Calu3 (cell line): ENCODE data around the gene GPR17. TPM values are rescaled to one million over a fixed set of nuclear protein-coding genes. Genes with fewer than 3 reads are reported as not detected.

Experiments used
- BruUV-seq: library from RNA; stranded (reverse); fragments of 400-500 nt; replicated peaks from 2 replicates; lab custom pipeline; 2021; lab: Mats Ljungman, UMichigan
- CTCF ChIA-PET: fragments of 300-600 bp; sonication (Branson Sonifier 250); formaldehyde crosslinking; loops from one replicate; lab custom pipeline; 2022; ENCODE audit warnings: antibody characterized with exemption; lab: Charles Lee
- DNase-seq: peaks from one replicate; pipeline ENCODE4 v3.0.0; 2022
- H3K27ac Mint-ChIP-seq: one replicate; pipeline ENCODE4 v1.8.0; 2022; ENCODE audit warnings: mixed read lengths; ENCODE audit not compliant: unreplicated experiment
- H3K27me3 Mint-ChIP-seq: one replicate; pipeline ENCODE4 v1.8.0; 2022; ENCODE audit warnings: mixed read lengths; ENCODE audit not compliant: unreplicated experiment
- H3K36me3 Mint-ChIP-seq: one replicate; pipeline ENCODE4 v1.8.0; 2022; ENCODE audit warnings: mild to moderate bottlenecking, moderate library complexity, mixed read lengths; ENCODE audit not compliant: insufficient read depth, unreplicated experiment
- H3K4me1 Mint-ChIP-seq: one replicate; pipeline ENCODE4 v1.8.0; 2022; ENCODE audit warnings: mild to moderate bottlenecking, low read depth, mixed read lengths; ENCODE audit not compliant: unreplicated experiment
- H3K4me3 Mint-ChIP-seq: one replicate; pipeline ENCODE4 v1.8.0; 2022; ENCODE audit warnings: mild to moderate bottlenecking, low read depth, moderate library complexity, mixed read lengths; ENCODE audit not compliant: unreplicated experiment
- H3K9me3 Mint-ChIP-seq: one replicate; pipeline ENCODE4 v1.8.0; 2022; ENCODE audit warnings: low read depth, mixed read lengths; ENCODE audit not compliant: unreplicated experiment
- intact Hi-C: fragments of 100-400 bp; cut with micrococcal nuclease; formaldehyde crosslinking; loops from one replicate; pipeline ENCODE4 v1.10.0; 2022; ENCODE audit not compliant: unreplicated experiment
- total RNA-seq: library from RNA; stranded (reverse); gene quantifications from 2 replicates; pipeline ENCODE4 v1.2.3, GENCODE V29; 2022
- TF ChIP-seq, protein P1 (sequence below): fragments of 200-600 bp; IDR thresholded peaks from one replicate; pipeline ENCODE4 v1.8.0; 2022; ENCODE audit warnings: antibody characterized with exemption; ENCODE audit not compliant: unreplicated experiment

GPR17 gene
- total RNA-seq, 1 experiment from 2014 or later: not detected

DNA sequence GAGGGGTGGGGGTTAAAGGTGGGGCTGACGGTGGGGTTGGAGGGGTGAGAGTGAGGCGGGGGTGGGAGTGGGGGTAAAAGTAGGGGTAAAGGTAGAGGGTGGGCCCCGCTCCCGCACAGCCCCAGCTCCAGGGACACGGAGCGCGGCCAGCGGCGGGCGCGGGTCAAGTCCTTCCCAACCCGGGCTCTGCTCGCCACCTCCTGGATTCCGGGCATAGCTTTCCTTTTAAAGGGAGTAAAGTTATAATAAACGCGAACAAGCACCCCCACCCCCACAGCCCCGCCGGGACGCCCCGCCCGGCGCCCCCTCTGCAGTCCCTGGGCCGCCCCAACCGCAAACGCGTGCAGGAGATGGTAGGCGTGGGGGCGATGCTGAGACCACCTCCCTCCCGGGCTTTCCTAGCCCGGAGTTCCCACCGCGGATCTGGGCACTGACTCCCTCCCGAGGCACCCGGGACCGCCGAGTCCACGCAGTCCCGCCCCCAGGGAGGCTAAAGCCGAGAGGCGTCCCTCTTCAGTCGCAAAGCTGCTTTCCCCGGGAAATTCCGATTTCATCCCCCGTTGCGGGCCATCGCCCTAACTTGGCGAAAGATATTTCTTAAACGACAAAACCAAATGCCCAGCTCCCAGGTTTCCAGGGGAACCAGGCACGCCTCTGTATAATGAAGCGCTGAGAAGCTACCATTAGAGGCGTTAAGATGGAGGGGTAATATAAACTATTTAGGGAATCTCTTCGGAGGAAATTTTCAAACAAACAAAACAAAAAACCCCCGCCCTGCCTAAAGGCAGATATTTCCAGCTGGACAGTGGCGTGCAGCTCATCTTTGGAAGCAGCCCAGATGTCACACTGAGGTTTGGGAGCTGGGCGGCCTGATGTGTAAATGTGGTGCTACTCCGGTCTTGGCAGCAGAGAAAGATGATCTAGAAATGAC is 29.6 kb downstream of the GPR17 start, which contains the start of gene LIMS2:
Gene LIMS2, minus strand, starts transcription at position 200 of the 931 bp plus-strand sequence. CDS start 506 bp downstream, outside the sequence.
- Mint-ChIP-seq H3K27me3 (peaks cover 86% of the 10 kb centered on the region), H3K9me3 (no peaks in the 10 kb centered on the region), H3K4me1 (no peaks in the 10 kb centered on the region), H3K36me3 (no peaks in the 10 kb centered on the region), H3K4me3 (peak within 1 kb of the TSS; percentile 65), H3K27ac (no peak within 1 kb of the TSS)
- peak; percentile 34 for DNase-seq
- BruUV-seq: no TSS peak
- TF ChIP-seq, protein P1, sequence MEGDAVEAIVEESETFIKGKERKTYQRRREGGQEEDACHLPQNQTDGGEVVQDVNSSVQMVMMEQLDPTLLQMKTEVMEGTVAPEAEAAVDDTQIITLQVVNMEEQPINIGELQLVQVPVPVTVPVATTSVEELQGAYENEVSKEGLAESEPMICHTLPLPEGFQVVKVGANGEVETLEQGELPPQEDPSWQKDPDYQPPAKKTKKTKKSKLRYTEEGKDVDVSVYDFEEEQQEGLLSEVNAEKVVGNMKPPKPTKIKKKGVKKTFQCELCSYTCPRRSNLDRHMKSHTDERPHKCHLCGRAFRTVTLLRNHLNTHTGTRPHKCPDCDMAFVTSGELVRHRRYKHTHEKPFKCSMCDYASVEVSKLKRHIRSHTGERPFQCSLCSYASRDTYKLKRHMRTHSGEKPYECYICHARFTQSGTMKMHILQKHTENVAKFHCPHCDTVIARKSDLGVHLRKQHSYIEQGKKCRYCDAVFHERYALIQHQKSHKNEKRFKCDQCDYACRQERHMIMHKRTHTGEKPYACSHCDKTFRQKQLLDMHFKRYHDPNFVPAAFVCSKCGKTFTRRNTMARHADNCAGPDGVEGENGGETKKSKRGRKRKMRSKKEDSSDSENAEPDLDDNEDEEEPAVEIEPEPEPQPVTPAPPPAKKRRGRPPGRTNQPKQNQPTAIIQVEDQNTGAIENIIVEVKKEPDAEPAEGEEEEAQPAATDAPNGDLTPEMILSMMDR: no peak
- CTCF ChIA-PET: interaction anchor here (0.7 to 1.6 kb wide), 2 partner anchors 20 to 36 kb away, joined by 3 to 4 read pairs; no protein-coding TSS in a partner anchor
- intact Hi-C loops: no loop called here

DNA sequence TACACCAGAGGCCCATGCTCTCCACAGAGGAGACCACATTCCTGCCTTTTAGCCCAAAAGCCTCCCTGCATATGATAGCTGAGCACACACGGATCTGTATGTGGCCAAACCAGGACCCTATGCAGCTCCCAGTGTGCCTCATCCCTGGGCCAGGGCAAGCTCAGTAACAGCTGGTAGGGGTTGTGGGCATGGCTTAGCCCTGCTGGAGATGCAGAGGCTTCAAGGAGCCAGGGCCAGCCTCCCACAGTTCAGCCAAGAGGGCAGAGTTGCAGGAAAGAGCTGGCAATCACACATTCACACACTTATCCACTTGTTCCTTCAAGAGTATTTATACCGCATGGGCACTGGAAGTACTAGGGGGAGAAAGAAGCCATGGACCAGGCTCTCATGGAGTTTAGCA is 31.0 kb downstream of the GPR17 start:
- no peak overlapping the region for H3K27ac Mint-ChIP-seq
- no peak overlapping the region for H3K4me3 Mint-ChIP-seq
- CTCF ChIA-PET: interaction anchor here (0.6 kb wide), 1 partner anchor 13 kb away, joined by 8 read pairs; no protein-coding TSS in a partner anchor
- no TSS peak for BruUV-seq
- intact Hi-C loops: no loop called here
- no peaks in the 10 kb centered on the region for H3K9me3 Mint-ChIP-seq
- TF ChIP-seq, protein P1: no peak
- peaks cover 86% of the 10 kb centered on the region for H3K27me3 Mint-ChIP-seq
- DNase-seq: no peak
- no peaks in the 10 kb centered on the region for H3K36me3 Mint-ChIP-seq
- H3K4me1 Mint-ChIP-seq: no peaks in the 10 kb centered on the region

DNA sequence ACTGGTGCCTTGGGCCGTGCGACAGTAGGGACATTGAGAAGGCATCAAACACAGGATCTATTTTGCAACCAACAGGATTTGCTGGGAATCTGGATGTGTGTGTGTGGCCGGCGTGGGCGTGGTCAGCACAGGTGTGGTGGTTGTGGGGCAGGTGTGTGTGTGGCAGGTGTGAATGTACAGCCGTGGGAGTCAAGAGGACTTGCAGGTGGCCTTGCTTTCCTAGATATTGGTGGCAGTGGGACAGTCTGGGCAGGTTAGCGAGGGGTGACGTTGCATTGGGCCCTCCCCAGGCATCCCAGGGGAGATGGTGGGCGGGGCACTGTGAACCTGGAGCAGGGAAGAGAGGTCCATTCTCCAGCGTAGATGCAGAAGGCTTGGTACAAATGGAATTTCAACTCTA is 32.6 kb downstream of the GPR17 start:
- H3K4me1 Mint-ChIP-seq: no peaks in the 10 kb centered on the region
- no peaks in the 10 kb centered on the region for H3K9me3 Mint-ChIP-seq
- no peak for DNase-seq
- H3K27ac Mint-ChIP-seq: no peak overlapping the region
- TF ChIP-seq, protein P1: no peak
- CTCF ChIA-PET: no interaction called here
- no peaks in the 10 kb centered on the region for H3K36me3 Mint-ChIP-seq
- intact Hi-C loops: no loop called here
- peaks cover 77% of the 10 kb centered on the region for H3K27me3 Mint-ChIP-seq
- no TSS peak for BruUV-seq
- H3K4me3 Mint-ChIP-seq: no peak overlapping the region

DNA sequence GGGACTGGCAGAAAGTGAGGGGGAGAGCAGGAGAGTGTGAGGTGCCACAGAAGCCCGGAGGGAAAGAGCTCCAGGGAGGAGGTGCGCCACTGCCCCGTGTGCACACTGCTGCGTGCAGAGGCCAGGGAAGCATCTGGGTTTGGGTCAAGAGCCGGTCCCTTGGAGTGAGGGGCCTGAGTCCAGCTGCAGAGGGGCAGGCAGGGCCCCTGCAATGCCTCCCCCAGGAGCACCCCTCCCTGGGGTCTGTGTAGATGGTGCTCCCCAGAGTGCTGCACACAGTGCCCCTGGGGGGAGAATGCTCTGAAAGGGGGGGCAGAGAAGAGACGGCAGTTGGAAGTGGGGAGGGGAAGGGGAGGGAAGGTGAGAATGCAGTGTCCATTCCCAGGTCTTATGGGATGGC is 33.0 kb downstream of the GPR17 start:
- Mint-ChIP-seq H3K9me3 (no peaks in the 10 kb centered on the region), H3K36me3 (no peaks in the 10 kb centered on the region), H3K27ac (no peak overlapping the region), H3K27me3 (peaks cover 72% of the 10 kb centered on the region), H3K4me3 (no peak overlapping the region), H3K4me1 (no peaks in the 10 kb centered on the region)
- no peak for DNase-seq
- BruUV-seq: no TSS peak
- TF ChIP-seq, protein P1: no peak
- CTCF ChIA-PET: no interaction called here
- intact Hi-C loops: no loop called here
